HEK293 (cell line): Measurements from ENCODE around the gene CTBP1.

ENCODE experiments used
- CTCF ChIA-PET: fragments of 350-600 bp; formaldehyde crosslinking; extraction: SDS; loops from one replicate; lab custom pipeline; 2021; ENCODE audit warnings: antibody characterized with exemption; lab: Yijun Ruan, JAX
- POLR2A ChIA-PET: fragments of 300-600 bp; formaldehyde crosslinking; extraction: SDS; loops from one replicate; lab custom pipeline; 2020; ENCODE audit warnings: antibody characterized with exemption, inconsistent platforms; lab: Yijun Ruan, JAX
- H3K27ac ChIP-seq: fragments of 200-500 bp; sonication (Bioruptor generic); 2 replicates; pipeline ENCODE4 v1.5.1; 2014; ENCODE audit warnings: low read depth, low read length, control low read depth, inconsistent platforms; ENCODE audit errors: extremely low read depth
- H3K36me3 ChIP-seq, 2 experiments: fragments of 200-500 bp in 1 of 2; sonication (Bioruptor generic) in 1 of 2; 1 replicate in 1 of 2; 2 replicates in 1 of 2; pipeline ENCODE4 v1.5.1; 2014 to 2017; ENCODE audit warnings: inconsistent platforms in 2 of 2, low read length in 2 of 2; ENCODE audit not compliant: control insufficient read depth in 2 of 2, insufficient read depth in 1 of 2
- H3K4me1 ChIP-seq: fragments of 200-500 bp; sonication (Bioruptor generic); 2 replicates; pipeline ENCODE4 v1.5.1; 2014; ENCODE audit warnings: mild to moderate bottlenecking, low read length, inconsistent platforms; ENCODE audit not compliant: control insufficient read depth, insufficient read depth
- H3K4me3 ChIP-seq: 2 replicates; pipeline ENCODE4 v1.5.1; 2011; ENCODE audit warnings: low read depth, mild to moderate bottlenecking, control low read depth, low read length, moderate library complexity
- H3K9me3 ChIP-seq: fragments of 200-500 bp; sonication (Bioruptor generic); 2 replicates; pipeline ENCODE4 v1.5.1; 2014; ENCODE audit warnings: low read depth, low read length, inconsistent platforms; ENCODE audit not compliant: control insufficient read depth, insufficient read depth
- GLI4 ChIP-seq: fragments of 450-650 bp; formaldehyde crosslinking; IDR thresholded peaks from 2 replicates; pipeline ENCODE4 v1.5.1; 2016; ENCODE audit warnings: missing biosample characterization, missing genetic modification characterization
- MEIS1 ChIP-seq: sonication (generic); formaldehyde crosslinking; IDR thresholded peaks from 2 replicates; pipeline ENCODE4 v1.8.1; 2022; ENCODE audit warnings: missing genetic modification reagents, mild to moderate bottlenecking, borderline replicate concordance
- SP7 ChIP-seq: fragments of 450-650 bp; formaldehyde crosslinking; IDR thresholded peaks from 2 replicates; pipeline ENCODE4 v1.5.1; 2016; ENCODE audit warnings: missing biosample characterization, missing genetic modification characterization
- ZFP69B ChIP-seq: fragments of 450-650 bp; formaldehyde crosslinking; IDR thresholded peaks from 2 replicates; pipeline ENCODE4 v1.5.1; 2016; ENCODE audit warnings: missing biosample characterization, missing genetic modification characterization
- ZNF138 ChIP-seq: fragments of 450-650 bp; formaldehyde crosslinking; IDR thresholded peaks from 2 replicates; pipeline ENCODE4 v1.5.1; 2016; ENCODE audit warnings: missing biosample characterization, missing genetic modification characterization, borderline replicate concordance
- ZNF184 ChIP-seq: fragments of 450-650 bp; IDR thresholded peaks from 2 replicates; pipeline ENCODE4 v1.5.1; 2018; ENCODE audit warnings: missing biosample characterization, mild to moderate bottlenecking, missing genetic modification characterization
- ZNF2 ChIP-seq: fragments of 450-650 bp; formaldehyde crosslinking; IDR thresholded peaks from 2 replicates; pipeline ENCODE4 v1.5.1; 2016; ENCODE audit warnings: missing biosample characterization, missing genetic modification characterization
- ZNF223 ChIP-seq: fragments of 450-650 bp; formaldehyde crosslinking; IDR thresholded peaks from 2 replicates; pipeline ENCODE4 v1.5.1; 2016; ENCODE audit warnings: missing biosample characterization, missing genetic modification characterization
- ZNF302 ChIP-seq: fragments of 450-650 bp; formaldehyde crosslinking; IDR thresholded peaks from 2 replicates; pipeline ENCODE4 v1.5.1; 2016; ENCODE audit warnings: missing biosample characterization, missing genetic modification characterization, low read depth
- ZNF311 ChIP-seq: fragments of 450-650 bp; formaldehyde crosslinking; IDR thresholded peaks from 2 replicates; pipeline ENCODE4 v1.5.1; 2017; ENCODE audit warnings: missing biosample characterization, missing genetic modification characterization, borderline replicate concordance
- ZNF324 ChIP-seq: fragments of 450-650 bp; formaldehyde crosslinking; IDR thresholded peaks from 2 replicates; pipeline ENCODE4 v1.5.1; 2016; ENCODE audit warnings: missing biosample characterization, missing genetic modification characterization
- ZNF391 ChIP-seq: fragments of 450-650 bp; formaldehyde crosslinking; IDR thresholded peaks from 2 replicates; pipeline ENCODE4 v1.5.1; 2016; ENCODE audit warnings: low read depth, missing biosample characterization, missing genetic modification characterization, borderline replicate concordance
- ZNF394 ChIP-seq: fragments of 450-650 bp; formaldehyde crosslinking; IDR thresholded peaks from 2 replicates; pipeline ENCODE4 v1.5.1; 2016; ENCODE audit warnings: missing biosample characterization, missing genetic modification characterization, mild to moderate bottlenecking, moderate library complexity, borderline replicate concordance
- ZNF416 ChIP-seq: fragments of 450-650 bp; formaldehyde crosslinking; IDR thresholded peaks from 2 replicates; pipeline ENCODE4 v1.5.1; 2016; ENCODE audit warnings: missing biosample characterization, missing genetic modification characterization
- ZNF433 ChIP-seq: fragments of 450-650 bp; formaldehyde crosslinking; IDR thresholded peaks from 2 replicates; pipeline ENCODE4 v1.5.1; 2016; ENCODE audit warnings: missing biosample characterization, missing genetic modification characterization, low read depth
- ZNF529 ChIP-seq: fragments of 450-650 bp; formaldehyde crosslinking; IDR thresholded peaks from 2 replicates; pipeline ENCODE4 v1.5.1; 2017; ENCODE audit warnings: missing genetic modification characterization, missing biosample characterization; ENCODE audit not compliant: insufficient replicate concordance
- ZNF558 ChIP-seq: fragments of 450-650 bp; formaldehyde crosslinking; IDR thresholded peaks from 2 replicates; pipeline ENCODE4 v1.5.1; 2016; ENCODE audit warnings: missing biosample characterization, missing genetic modification characterization
- ZNF610 ChIP-seq: fragments of 450-650 bp; formaldehyde crosslinking; IDR thresholded peaks from 2 replicates; pipeline ENCODE4 v1.5.1; 2016; ENCODE audit warnings: missing biosample characterization, missing genetic modification characterization, borderline replicate concordance
- ZNF660 ChIP-seq: fragments of 450-650 bp; IDR thresholded peaks from 2 replicates; pipeline ENCODE4 v1.5.1; 2018; ENCODE audit warnings: missing biosample characterization, mild to moderate bottlenecking, missing genetic modification characterization
- ZNF664 ChIP-seq: fragments of 450-650 bp; formaldehyde crosslinking; IDR thresholded peaks from 2 replicates; pipeline ENCODE4 v1.5.1; 2016; ENCODE audit warnings: missing biosample characterization, missing genetic modification characterization
- ZNF707 ChIP-seq: fragments of 450-650 bp; formaldehyde crosslinking; IDR thresholded peaks from 2 replicates; pipeline ENCODE4 v1.5.1; 2016; ENCODE audit warnings: missing biosample characterization, missing genetic modification characterization
- ZSCAN16 ChIP-seq: fragments of 450-650 bp; formaldehyde crosslinking; IDR thresholded peaks from 2 replicates; pipeline ENCODE4 v1.5.1; 2016; ENCODE audit warnings: missing biosample characterization, missing genetic modification characterization
- TF ChIP-seq, protein P1 (sequence below): fragments of 450-650 bp; formaldehyde crosslinking; conservative IDR thresholded peaks from 2 replicates; pipeline ENCODE4 v1.5.1; 2016; ENCODE audit warnings: low read depth, missing biosample characterization, missing genetic modification characterization
- TF ChIP-seq, protein P2 (sequence below): fragments of 450-650 bp; formaldehyde crosslinking; optimal IDR thresholded peaks from 2 replicates; pipeline ENCODE3; 2016; ENCODE audit warnings: missing biosample characterization, mild to moderate bottlenecking, missing genetic modification characterization
- TF ChIP-seq, protein P3 (sequence below): fragments of 450-650 bp; formaldehyde crosslinking; IDR thresholded peaks from 2 replicates; pipeline ENCODE4 v1.5.1; 2016; ENCODE audit warnings: missing biosample characterization, missing genetic modification characterization

Gene CTBP1

DNA sequence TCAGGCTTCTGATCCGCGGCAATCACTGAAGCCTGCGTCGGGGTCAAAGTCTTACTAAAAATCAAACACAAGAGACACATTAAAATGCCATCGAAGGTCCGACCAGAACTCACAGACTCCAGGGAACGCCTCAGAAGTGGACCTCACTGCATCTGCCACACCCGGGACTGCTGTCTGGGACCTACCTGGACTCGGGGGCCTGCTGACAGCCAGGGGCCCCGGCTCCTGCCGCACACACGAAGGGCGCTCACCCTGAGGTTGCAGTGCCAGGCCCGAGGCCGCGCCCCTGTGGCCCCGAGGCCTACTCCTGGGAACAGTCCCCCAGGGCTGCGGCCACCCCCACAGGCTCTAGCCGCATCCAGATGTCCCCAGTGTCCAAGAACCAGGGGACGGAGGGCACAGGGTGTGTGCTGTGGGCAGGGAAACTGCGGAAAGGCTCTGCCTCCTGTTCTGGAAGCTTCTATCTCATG, 7.4 kb downstream of the CTBP1 start (continued):
- no peak for TF ChIP-seq ZNF324
- TF ChIP-seq ZNF184 (tag by site-specific recombination) = no peak
- no peak for TF ChIP-seq ZNF433
- TF ChIP-seq ZNF664 (tag by site-specific recombination) = no peak
- no peak for TF ChIP-seq ZNF394 (tag by site-specific recombination)
- no peak for TF ChIP-seq ZNF707 (tag by site-specific recombination)

DNA sequence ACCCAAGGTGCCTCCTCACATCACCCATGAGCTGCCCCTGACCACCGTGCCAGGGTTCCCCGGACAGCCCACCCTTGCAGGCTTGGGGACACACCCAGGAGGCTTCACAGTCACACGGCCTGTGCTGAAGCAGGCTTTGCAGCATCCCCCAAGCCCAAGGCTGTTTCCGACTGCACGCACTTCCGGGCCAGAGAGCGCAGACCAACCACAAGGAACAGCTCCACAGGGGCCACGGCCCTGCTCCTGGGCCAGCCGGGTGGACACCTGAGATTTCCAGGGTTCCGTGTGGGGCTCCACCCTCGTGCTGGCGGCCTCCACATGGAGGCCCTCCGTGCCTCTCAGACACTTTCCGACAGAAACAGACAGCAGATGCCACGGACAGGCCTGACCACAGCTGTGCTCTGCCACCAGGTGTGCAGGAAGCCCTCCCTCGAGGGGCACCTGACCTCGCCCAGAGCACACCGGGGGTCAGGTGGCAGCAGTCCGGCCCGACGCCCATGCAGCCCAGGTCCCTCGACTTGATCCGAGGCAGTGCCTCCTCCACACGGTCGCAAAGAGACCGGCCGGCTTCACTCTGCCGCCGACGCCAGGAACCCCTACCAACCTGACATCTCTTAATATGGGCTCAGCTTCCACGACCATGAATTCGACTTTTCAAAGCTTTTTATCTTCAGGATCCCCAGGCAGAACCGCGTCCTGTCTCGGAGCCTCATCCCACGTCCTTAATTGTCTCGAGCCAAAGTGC, 8.0 kb downstream of the CTBP1 start:
- Histone ChIP-seq H3K4me3 (no peak overlapping the region), H3K36me3 (peaks cover 0 to 71% of the 10 kb centered on the region in 2 experiments; a peak in 1 of 3 replicates), H3K4me1 (no peaks in the 10 kb centered on the region), H3K27ac (no peak overlapping the region)
- CTCF ChIA-PET = no interaction called here
- no peak for TF ChIP-seq ZNF311 (tag by site-specific recombination)
- TF ChIP-seq ZNF558 (tag by site-specific recombination) = no peak
- TF ChIP-seq, all 188 proteins: peak for 0
- POLR2A ChIA-PET = no interaction called here
- H3K9me3 ChIP-seq = no peaks in the 10 kb centered on the region

DNA sequence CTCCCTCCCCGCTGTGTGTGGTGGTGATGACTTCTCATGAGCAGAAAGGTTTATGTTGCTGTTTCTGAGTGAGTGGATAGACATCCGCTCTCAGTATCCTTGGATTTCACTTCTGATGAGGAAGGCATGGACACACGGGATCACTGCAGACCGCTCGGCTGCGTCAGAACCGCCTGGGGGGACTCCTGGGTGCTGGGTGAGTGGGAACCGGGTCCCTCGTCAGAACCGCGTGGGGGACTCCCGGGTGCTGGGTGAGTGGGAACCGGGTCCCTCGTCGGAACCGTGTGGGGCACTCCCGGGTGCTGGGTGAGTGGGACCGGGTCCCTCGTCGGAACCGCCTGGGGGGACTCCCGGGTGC, 9.0 kb downstream of the CTBP1 start:
- ChIA-PET POLR2A (no interaction called here), CTCF (no interaction called here)
- no peak for TF ChIP-seq ZNF302 (tag by site-specific recombination)
- no peak for TF ChIP-seq SP7 (tag by site-specific recombination)
- no peak for TF ChIP-seq ZNF138 (tag by site-specific recombination)
- TF ChIP-seq GLI4 (tag by site-specific recombination) = no peak
- TF ChIP-seq ZSCAN16 = no peak
- TF ChIP-seq ZNF223 (tag by site-specific recombination) = no peak
- TF ChIP-seq MEIS1 (CRISPR knock-in tag) = no peak
- no peak for TF ChIP-seq ZNF391
- no peak for TF ChIP-seq ZFP69B (tag by site-specific recombination)
- TF ChIP-seq ZNF2 (tag by site-specific recombination) = no peak
- TF ChIP-seq, protein P1, sequence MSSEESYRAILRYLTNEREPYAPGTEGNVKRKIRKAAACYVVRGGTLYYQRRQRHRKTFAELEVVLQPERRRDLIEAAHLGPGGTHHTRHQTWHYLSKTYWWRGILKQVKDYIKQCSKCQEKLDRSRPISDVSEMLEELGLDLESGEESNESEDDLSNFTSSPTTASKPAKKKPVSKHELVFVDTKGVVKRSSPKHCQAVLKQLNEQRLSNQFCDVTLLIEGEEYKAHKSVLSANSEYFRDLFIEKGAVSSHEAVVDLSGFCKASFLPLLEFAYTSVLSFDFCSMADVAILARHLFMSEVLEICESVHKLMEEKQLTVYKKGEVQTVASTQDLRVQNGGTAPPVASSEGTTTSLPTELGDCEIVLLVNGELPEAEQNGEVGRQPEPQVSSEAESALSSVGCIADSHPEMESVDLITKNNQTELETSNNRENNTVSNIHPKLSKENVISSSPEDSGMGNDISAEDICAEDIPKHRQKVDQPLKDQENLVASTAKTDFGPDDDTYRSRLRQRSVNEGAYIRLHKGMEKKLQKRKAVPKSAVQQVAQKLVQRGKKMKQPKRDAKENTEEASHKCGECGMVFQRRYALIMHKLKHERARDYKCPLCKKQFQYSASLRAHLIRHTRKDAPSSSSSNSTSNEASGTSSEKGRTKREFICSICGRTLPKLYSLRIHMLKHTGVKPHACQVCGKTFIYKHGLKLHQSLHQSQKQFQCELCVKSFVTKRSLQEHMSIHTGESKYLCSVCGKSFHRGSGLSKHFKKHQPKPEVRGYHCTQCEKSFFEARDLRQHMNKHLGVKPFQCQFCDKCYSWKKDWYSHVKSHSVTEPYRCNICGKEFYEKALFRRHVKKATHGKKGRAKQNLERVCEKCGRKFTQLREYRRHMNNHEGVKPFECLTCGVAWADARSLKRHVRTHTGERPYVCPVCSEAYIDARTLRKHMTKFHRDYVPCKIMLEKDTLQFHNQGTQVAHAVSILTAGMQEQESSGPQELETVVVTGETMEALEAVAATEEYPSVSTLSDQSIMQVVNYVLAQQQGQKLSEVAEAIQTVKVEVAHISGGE (tag by site-specific recombination) = no peak
- TF ChIP-seq, protein P2, sequence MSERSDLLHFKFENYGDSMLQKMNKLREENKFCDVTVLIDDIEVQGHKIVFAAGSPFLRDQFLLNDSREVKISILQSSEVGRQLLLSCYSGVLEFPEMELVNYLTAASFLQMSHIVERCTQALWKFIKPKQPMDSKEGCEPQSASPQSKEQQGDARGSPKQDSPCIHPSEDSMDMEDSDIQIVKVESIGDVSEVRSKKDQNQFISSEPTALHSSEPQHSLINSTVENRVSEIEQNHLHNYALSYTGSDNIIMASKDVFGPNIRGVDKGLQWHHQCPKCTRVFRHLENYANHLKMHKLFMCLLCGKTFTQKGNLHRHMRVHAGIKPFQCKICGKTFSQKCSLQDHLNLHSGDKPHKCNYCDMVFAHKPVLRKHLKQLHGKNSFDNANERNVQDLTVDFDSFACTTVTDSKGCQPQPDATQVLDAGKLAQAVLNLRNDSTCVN (tag by site-specific recombination) = no peak
- no peak for TF ChIP-seq ZNF416 (tag by site-specific recombination)
- TF ChIP-seq ZNF610 (tag by site-specific recombination) = no peak
- TF ChIP-seq, protein P3, sequence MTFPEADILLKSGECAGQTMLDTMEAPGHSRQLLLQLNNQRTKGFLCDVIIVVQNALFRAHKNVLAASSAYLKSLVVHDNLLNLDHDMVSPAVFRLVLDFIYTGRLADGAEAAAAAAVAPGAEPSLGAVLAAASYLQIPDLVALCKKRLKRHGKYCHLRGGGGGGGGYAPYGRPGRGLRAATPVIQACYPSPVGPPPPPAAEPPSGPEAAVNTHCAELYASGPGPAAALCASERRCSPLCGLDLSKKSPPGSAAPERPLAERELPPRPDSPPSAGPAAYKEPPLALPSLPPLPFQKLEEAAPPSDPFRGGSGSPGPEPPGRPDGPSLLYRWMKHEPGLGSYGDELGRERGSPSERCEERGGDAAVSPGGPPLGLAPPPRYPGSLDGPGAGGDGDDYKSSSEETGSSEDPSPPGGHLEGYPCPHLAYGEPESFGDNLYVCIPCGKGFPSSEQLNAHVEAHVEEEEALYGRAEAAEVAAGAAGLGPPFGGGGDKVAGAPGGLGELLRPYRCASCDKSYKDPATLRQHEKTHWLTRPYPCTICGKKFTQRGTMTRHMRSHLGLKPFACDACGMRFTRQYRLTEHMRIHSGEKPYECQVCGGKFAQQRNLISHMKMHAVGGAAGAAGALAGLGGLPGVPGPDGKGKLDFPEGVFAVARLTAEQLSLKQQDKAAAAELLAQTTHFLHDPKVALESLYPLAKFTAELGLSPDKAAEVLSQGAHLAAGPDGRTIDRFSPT (tag by site-specific recombination) = no peak
- TF ChIP-seq ZNF660 (tag by site-specific recombination) = no peak
- no peak for TF ChIP-seq ZNF529
- H3K36me3 ChIP-seq = peaks cover 0 to 78% of the 10 kb centered on the region in 2 experiments; a peak in 1 of 3 replicates
- no peaks in the 10 kb centered on the region for H3K4me1 ChIP-seq
- H3K4me3 ChIP-seq = no peak overlapping the region
- H3K9me3 ChIP-seq = no peaks in the 10 kb centered on the region
- no peak overlapping the region for H3K27ac ChIP-seq
